HG03575 (cell line): ENCODE results near the gene LRRTM4.
"Not testable (repeated sequence)": the region's sequence is repeated elsewhere in the genome, so short reads cannot be mapped to it uniquely, and the experiment has no call there.

Source experiments
- ATAC-seq: cut with Tn5 transposase; IDR thresholded peaks from one replicate; pipeline ENCODE4 v1.9.1; 2021; ENCODE audit not compliant: unreplicated experiment, insufficient number of reproducible peaks, low FRiP score; ENCODE audit errors: extremely low read depth

The LRRTM4 gene

DNA sequence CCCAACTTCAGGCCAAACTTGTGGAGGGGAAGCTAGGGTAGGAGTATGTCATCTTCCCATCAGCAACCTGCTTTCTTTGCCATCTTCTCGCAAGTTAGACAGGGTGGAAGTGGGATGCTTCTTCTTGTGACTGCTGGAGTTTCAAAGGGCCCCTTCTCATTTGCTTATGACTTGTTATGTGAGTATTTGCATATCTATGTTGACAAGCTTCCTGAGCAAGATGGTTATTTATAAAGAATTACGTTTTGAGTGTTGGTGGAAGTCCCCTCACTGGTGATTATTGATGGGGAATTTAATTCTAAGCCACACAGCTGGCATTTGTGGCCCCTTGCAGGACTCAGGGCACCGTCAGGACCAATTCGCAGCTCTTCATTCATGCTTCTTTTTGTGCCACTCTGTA is 791.0 kb downstream of the LRRTM4 start:
- no peak for ATAC-seq

DNA sequence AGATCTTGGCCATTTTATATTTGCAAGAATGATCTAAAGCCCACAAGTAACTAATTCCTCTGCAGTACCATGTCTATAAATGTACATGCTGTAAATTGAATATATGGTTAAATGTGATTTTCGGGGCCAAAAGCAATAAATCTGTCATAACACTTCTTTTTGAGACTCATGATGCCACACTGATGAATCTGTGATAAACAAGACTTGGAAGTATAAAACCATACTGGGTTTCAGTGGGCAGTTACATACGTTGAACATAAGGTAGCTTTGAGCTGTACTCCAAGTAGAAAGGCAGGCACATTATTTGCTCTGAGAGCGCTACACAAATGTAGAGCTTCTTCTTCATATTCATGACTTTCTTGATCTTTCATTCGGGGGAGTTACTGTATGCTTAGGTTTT is 792.2 kb downstream of the LRRTM4 start:
- no peak for ATAC-seq

DNA sequence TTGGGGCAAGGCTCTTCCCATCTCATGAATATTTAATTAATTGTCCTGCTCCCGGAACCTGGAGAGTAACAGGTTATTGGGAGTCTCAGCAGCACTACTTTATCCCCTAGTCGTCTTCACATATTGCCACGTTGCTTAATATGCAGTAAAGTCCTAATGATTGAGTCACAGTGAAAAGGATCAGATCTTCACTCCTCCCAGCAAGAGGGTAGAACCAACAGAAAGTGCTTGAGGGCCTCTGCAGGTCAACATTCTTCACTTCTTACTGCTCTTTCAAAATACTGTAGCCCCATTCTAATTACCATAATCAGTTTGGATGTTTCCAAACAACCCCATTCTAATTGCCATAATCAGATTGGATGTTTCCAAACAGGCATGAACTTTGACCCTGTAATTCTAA is 801.0 kb downstream of the LRRTM4 start:
- no peak for ATAC-seq

DNA sequence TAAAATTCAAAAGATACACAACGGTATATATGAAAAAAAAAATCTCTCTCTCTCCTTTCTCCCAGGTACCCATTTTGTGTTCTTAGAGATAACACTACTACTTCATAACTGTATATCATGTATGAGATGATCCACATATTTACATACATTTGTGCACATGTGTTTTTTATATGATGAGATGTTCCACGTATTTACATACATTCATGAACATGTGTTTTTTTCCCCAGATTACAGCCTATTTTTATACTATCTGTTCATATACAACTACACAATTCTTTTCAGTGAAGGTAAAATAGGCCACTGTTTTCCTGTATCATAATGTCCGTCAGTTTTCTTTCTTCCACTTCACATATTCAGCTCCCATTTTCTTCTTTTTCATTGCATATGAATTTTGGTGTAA is 808.9 kb downstream of the LRRTM4 start:
- ATAC-seq = no peak

DNA sequence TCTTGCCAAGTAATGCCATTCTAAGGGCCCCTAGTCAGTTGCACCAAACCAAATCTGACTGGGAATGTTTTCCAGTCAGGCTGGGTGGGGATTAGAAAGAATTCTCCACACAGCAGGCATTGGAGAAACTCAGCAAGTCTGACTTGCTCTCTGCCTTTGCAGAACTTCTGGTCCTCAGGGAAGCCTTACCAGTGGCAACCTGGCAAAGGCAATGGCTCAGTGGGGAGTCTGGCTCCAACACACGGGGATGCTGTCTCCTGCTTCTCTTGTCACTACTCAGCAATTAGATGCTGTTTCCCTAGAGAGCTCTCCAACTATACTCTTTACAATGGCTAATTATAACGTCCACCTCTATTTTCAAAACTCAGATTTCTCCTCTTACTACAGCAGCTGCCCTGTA is 810.7 kb downstream of the LRRTM4 start:
- no peak for ATAC-seq

DNA sequence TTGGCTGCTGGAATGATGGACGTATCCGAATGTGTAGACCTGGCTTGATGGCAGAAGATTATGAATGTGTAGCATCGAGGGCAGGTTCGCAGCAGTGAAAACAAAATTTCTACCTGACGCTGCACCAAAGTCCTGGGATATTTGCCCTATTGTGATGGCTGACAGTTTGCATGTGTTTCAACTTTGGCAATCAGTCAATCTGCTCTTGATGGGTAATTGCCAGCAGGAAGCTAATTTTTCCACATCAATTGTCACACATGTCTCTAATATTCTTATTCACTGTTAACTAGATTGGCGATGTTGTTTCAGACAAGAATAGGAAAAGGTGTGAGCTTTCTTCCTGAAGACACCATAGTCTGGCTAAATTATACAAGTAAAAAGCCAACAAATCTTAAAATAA is 821.3 kb downstream of the LRRTM4 start:
- no peak for ATAC-seq

DNA sequence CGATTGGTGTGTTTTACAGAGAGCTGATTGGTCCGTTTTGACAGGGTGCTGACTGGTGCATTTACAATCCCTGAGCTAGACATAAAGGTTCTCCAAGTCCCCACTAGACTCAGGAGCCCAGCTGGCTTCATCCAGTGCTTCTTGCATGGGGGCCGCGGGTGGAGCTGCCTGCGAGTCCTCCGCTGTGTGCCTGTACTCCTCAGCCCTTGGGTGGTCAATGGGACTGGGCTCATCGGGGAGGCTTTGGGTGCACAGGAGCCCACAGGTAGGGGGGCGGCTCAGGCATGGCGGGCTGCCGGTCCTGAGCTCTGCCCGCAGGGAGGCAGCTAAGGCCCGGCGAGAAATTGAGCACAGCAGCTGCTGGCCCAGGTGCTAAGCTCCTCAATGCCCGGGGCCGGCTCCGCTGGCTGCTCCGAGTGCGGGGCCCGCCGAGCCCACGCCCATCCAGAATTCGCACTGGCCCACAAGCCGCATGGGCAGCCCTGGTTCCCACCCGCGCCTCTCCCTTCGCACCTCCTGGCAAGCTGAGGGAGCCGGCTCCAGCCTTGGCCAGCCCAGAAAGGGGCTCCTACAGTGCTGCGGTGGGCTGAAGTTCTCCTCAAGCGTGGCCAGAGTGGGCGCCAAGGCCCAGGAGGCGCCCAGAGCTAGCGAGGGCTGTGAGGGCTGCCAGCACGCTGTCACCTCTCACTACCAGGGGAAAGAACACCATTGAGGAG is 824.0 kb downstream of the LRRTM4 start:
- ATAC-seq = not testable (repeated sequence)
